GM18873 (cell line): ENCODE results near the gene HOXB4.

ENCODE experiments used
- ATAC-seq: cut with Tn5 transposase; IDR thresholded peaks from one replicate; pipeline ENCODE4 v1.9.1; 2021; ENCODE audit warnings: mild to moderate bottlenecking, moderate library complexity, moderate number of reproducible peaks; ENCODE audit not compliant: unreplicated experiment, low FRiP score

Gene HOXB4

DNA sequence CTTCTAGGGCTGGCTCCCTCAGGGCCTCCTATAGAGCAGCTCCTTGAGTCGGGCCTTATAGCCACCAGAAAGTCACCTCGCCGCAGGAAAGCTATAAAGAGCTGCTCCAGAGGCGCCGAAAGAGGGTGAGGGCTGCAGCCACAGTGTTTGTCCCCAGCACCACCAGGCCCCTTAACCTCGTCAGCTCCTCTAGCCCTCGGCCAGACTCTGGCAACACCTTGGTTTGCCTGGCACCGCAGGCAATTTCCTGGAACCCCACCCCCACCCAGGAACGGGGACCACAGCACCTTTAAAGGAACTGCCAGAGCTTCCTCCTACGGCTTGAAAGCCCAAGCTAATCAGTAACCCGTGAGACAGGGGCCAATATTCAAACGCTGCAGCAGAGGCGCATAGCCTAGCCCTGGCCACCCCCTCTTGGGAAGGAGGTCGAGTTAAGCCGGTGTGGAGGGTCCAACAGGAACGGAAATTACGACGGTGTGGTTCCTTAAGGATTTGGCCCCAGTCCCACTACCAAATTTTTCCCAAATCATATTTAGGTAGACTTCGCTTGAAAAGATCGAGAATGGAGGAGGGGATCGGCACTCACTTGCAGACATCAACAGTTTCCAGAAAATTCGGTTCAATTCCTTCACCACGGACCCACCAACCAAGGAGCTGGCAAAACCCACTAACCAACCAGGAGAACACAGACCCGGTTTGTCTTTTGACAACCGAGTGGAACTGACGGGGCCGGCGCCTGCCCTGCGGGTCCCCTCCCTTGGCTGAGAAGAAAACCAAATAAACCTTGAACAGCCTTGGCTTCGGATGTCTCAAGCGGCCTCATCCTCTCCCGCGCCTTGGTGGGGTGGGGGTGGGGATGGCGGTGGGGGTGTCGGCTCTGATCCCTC is 23.6 kb upstream of the HOXB4 start:
- ATAC-seq = no peak

DNA sequence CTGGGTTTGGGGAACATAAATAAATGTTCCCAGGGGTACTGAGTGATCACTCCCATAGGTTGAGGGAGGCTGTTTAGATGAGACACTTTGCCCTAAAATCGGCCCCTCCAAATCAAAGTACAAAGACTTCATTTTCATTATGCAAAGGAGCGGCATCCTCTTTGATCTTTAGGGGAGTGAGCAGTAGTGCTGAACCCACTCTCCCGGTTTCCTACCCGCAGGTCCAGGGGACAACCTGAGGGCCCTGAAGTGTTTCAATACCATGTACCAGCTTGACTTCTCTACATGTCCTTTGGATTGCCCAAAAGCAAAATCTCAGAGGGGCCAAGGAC is 23.0 kb upstream of the HOXB4 start:
- no peak for ATAC-seq

DNA sequence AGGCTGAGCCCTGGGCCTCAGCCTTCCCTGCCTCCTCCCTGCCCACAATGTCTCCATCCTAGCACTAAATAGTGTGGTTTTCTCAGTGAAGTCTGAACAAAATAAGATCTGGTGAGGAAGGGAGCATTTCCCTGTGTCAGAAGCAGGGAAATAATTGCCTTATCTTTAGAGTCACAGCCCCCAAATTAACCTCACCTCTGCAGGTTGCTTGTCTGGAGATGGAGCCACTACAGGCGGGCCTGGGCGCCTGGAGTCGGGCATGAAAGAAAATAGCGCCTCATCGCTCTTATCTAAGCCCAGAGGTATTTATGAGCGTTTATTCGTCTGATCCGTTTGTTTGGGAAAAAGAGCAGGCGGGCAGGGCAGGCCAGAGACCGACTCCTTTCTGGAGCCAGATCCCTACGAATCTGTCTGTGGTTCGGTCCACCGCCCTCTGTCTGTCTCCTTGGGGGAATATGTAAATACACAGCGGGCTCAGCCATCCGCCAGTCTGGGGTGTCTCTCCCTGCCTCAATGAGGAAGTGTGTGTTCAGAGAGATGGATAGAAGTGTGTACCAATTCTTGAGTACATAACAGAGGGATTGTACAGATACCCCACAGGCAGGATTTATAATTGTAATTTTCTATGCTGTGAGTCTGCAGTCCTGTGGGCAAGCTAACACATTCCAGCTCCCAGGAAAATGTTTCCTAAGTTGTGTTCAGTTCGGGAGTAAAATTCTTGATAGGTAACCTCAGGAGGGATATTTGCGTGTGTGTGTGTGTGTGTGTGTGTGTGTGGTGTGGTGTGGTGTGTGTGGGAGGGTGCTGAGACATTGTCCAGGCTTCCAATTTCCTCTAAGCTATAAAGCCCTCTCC is 22.3 kb upstream of the HOXB4 start:
- no peak for ATAC-seq

DNA sequence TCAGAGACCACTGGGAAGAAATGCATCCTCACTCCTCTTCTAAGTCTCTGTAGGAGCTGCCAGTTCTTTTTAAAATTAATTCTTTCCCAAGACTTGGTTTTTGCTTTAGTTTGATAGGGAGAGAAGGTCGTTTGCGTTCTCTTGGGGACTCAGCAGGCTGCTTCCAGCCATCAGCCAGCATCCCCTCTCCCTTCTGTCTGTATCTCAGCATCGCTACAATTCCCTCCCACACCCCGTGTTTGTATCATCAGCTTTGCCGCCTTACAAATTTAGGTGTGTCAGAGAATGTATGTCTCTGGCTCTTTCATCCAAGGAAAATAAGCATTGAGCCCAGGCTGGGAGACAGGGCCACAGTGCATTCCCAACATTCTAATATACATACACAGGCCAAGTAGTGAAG is 21.2 kb upstream of the HOXB4 start:
- no peak for ATAC-seq

DNA sequence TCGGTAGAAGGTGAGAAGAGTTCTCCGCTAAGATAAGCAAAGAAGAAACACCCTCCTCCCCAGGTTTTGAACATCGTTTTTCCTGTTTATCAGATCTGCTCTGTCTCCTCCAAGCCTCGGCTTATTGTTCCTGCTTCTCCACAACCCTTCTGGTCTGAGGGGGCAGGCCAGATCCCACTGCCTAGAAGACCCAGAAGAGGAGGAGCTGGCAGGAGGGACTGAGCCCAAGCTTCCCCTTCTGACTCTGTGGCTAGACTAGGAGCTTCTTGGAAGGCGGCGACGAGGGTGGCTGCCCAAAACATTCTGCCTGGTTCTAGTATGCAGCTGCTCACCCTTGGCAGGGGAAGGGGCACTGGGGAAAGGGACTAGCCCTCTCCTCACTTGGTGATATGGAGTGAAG is 20.6 kb upstream of the HOXB4 start:
- no peak for ATAC-seq

DNA sequence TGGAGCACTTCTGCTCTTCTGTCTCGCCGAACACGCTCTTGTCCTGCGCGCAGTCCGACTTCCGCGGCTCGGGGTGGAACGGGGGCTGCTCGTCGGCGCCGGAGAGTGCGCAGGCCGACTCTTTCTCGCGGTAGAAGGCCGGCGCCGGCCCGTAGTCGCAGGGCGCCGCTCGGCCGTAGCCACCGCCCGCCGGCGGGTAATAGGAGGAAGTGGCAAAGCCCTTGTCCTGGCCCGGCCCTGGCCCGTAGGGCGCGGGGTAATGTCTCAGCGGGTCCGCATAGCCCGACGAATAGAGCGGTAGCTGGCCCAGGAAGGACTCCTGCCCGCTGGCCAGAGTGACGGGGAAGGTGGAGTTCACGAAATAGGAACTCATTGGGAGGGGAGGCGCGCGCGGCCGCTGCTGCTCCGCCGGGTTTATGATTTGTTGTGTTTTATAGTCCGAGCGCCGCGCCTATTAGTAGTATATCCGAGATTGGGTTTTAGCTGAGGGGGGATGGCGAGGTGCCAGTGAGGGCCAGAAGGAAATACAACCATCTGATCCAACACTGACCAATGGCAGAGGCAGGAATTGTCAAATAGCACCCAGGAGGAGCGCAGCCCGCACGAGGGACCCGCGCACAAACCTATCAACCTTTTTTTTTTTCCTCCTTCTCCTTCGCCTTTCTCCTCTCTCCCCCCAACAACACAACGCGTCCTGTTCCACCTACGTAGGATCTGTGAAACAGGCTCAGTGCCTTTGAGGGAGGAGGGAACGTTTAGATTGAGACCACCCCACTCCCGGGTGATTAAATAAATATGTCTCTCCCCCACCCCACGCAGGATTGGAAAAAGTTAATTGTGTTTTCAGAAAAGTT is 19.9 kb upstream of the HOXB4 start:
- no peak for ATAC-seq

DNA sequence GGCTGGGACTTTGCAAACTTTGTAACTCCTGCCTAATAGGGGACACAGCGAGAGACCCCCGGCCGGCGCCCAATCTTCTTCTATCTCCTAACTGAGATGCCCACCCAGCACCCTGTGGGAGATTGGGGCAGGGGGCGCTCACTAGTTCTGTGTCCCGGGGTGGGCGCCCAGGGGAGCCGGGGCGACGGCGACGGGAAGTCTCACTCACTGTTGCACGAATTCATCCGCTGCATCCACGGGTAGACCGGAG is 19.3 kb upstream of the HOXB4 start:
- no peak for ATAC-seq

DNA sequence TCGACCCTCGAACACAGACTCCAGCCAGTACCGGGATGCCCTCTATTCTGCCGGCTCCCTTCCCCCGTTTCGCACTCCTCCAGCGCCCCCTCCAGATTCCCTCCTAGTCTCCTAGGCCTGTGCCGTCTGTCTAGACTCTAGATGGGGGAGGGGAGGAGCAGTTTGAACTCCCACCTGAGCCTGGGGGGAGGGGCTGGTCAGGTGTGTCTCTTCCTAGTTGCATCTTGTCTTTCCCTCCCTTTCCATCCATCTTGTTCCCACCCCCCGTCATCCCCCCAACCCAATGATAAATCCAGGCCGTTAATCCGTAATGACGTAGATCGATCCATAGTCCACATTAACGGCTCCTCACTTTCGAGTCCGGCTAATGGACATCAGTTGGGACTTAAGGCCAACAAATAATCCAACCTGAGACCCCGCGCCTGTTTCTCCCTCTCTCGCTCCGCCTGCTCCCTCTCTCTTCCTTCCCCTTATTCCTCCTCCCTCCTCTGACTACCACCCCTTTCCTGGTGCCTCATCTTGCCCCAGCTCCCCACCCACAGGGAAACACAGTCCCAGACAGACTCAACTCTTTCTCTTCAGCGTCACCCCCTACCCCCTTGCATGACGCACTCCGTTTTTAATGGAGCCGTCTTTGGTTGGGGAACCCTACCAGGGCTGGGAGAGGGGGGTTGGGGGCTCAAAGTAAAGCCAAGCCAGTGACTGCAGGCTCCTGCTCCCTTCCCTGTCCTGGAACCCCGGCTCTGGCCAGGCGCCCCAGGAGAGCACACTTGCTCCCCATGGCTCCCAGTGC is 18.8 kb upstream of the HOXB4 start:
- no peak for ATAC-seq

DNA sequence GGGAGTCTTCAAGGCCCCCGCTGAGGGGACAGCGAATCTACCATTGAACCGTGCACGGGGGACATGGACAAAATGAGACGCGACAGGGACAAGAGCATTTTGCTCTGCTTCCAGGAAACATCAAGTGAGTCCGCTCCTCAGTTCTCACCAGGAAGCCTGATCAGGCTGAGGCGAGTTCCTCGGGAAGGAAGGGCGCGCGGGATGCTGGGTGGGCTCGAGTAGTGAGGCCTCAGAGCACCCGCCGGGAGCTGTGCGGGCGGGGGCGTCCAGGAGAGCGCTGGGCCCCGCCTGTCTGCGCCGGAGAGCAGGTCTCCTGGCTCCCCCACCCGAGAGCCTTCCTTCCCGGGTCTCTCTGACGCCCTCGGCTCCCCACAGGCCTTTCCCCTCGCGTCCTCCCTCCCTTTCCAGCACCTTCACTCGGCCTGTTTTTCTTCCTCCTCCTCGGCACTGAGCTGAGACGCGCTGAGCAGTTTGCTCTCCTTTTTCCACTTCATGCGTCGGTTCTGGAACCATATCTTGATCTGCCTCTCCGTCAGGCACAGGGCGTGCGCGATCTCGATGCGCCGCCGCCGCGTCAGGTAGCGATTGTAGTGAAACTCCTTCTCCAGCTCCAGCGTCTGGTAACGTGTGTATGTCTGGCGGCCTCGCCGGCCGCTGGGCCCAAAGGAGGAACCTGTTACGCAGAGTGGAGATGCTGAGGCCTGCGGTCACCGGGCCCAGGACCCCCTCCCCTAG is 18.0 kb upstream of the HOXB4 start:
- ATAC-seq = no peak

DNA sequence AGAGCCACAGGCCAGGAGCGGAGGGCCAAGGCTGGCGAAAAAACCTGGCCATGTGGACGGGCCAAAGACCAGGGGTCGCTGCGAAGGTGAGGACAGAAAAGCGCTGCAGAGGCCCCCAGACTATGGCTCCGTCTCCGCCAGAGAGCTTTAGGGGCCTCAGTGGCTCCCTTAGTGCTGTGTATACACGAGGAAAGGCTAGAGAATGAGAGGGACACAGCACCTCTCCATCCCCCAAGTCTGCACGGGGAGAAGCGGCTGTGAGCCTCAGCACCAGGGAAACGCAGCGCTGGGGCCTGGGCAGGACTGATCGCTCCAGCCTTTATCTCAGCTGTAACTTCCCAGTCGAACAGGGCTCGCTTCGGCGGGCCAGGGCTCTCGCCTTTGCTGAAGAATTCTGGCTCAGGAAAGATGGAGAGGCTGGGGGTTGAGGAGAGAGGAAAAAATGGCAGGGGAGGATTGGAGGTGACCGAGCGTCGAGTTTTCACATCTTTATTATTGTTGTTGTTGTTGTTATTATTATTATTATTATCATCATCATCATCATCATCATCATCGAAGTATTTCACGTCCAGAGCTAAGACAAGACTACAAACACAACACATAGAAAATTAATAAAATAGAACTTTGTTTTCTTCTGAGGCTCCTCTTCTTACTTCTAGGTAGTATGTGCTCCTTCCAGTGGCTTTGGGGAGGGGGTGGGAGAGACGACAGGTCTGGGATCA is 17.3 kb upstream of the HOXB4 start:
- no peak for ATAC-seq

DNA sequence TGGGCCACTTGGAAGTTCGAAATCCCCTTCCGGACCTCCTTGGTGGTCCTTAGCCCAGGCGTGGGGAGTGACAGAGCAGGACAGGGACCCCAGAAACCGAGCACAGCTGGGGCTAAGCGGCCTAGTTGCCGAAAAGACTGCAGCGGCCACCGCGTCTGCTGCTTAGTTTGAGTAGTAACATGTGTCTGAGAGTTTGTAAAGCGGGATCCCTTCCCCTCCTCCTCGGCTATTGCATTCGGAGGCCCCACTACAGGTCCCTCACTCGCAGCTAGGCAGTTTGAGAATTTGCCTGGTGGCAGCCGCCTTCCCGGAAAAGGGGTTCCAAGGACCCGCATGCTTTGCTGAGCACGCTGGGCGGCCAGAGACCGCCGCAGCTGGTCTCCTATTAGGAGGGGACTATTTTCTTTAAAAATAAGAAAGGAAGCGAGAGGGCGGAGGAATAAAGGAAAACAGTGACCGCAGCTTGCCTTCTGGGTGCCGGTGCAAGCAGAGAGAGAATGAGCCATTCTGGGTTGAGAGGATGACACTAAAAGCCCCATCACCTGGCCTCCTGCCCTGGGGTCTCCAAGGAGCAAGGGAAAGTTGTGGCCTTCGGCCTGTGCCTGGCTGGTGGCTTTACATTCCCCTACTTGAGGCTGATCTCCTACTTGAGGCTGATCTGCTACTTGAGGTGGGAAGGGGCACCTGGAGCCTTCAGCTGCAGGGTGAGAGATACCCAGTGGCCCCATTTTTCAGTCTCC is 16.6 kb upstream of the HOXB4 start:
- no peak for ATAC-seq

DNA sequence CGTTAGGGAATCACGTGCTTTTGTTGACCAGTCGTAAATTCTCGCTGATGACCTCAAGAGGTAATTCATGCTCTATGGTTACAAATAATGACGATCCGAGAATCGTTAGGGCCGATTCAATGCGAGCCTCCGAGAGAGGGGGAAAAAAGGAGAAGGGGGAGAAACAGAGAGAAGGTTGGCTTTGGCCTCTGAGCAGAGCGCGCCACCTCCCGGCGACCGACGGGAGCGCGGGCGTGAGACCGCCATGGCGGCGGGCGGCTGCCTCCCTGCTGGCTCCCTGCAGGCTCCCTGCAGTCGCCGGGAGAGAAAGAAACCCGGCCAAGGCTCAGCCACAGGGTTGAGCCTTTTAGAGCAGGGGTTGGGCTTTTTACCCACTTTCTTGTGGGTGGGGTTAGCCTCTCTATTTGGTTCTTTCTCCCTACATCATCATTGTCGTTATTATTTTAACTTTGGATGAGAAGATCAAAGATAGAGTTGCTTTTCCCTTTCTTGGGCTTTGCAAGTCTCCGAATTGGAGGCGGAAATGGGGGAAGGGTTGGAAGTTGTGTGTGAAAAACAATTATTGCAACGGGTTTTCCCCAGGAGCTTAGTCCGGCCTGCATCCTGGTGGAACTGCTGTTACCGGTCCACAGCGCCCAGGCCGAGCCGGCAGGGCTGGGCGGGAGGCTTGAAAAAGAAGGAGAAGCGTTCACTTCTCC is 15.8 kb upstream of the HOXB4 start:
- ATAC-seq = no peak

DNA sequence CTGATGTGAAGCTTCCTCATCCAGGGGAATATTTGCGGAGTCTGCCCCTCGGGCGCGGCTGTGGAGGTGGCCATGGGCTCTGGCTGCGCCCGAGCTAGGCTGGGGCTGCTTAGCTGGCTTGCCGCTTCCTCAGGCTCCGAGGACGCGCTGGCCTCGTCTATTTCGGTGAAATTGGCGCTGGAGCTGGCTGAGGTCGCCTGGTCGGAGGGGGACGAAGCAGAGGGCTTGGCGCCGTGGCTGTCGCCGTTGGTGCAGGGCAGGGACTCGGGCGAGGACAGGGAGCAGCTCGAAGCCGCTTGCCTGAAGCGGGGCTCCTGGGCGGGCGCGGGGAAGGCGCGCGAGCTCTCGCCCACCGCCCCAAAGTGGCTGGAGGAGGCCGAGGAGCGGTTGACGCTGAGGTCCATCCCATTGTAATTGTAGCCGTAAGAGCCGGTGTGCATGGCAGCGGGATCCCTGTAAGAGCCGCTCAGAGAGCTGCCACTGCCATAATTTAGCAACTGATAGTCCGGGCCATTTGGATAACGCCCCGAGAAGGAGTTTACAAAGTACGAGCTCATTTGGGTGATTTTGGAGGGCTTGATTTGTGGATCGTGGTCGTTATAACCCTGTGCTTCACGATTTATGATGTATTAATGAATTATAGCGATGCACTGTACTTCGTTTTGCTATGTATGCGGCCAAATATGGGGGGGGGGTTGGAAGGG is 15.1 kb upstream of the HOXB4 start, which contains the start of gene HOXB5:
Gene HOXB5, minus strand, starts transcription at position 654 of the 704 bp plus-strand sequence. Its CDS starts 97 bp downstream, at position 557.
- no peak for ATAC-seq

DNA sequence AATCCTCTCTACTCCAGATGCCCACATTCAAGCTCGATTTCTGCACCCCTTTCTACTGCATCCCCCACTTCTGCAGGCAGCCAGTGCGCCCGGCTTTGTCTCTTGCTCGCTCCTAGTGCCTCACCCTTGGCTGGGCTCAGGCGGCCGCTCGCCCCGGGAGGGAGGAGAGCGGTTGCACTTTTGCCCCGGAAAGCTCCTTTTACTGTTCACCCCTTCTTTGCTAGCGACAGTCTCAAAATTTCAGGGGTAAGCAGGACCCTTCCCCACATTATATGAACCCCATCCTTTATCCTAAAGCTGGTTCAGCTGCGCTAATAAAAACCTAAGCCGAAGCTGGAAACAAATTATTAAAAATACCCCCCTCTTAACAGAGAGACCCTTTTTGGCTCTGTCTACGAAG is 14.4 kb upstream of the HOXB4 start:
- ATAC-seq = no peak

DNA sequence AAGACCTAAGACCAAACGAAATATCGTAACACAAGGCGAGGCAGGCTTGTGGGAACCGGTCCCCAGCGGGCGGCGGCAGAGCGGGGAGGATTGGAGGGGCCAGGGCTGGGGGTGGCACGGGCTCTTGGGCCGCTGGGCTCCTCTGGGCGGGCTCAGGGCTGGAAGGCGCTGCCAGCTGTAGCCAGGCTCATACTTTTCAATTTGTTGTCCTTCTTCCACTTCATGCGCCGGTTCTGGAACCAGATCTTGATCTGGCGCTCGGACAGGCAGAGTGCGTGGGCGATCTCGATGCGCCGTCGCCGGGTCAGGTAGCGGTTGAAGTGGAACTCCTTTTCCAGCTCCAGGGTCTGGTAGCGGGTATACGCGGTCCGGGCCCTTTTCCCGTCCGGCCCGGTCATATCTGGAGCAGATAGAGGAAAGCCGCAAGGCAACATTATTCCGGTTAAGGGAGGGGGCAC is 13.9 kb upstream of the HOXB4 start:
- no peak for ATAC-seq

DNA sequence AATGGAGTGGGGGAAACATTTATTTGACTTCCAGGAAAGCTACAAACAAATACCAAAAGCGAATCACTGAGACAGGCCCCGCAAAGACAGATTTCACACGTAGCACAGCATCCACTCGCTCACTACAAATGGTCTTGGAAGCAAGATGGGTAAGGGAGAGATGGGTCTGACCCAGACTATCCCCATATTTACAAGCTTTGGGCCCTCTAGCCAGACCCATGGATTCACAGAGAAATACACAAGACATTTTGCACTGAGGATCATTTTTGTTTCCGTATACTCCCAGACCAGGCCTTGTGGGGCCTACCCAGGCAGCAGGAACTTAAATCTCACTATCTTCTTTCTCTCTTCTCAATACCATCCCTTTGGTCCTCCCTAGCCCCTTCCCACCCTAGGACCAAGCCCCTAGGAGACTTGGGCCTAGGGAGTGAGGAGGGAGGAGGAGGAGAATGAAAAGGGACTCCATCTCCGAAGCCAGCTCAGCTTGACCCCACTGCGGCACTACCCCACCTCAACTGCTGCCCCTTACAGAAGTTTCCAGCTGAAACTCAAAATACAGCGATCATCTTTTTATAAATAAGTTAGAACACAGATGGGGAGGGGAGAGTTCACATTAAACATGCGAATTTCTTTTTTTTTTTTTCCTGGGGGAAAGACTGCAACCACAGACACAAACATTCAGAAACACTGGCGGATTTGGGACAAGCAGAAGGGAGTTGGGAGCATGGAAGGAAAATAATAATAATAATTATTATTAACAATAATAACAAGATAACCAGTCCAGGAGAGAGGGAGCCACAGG is 13.3 kb upstream of the HOXB4 start:
- no peak for ATAC-seq
